A673 (cell line): ENCODE measurements around the gene DMRTC2. TPM values are rescaled to one million over a fixed set of nuclear protein-coding genes. Genes with fewer than 3 reads are reported as not detected.
A peak's percentile ranks its signal among the peaks of the same experiment; 100 is the strongest.

Experiments used
- BruUV-seq: library from RNA; stranded (reverse); fragments of 400-500 nt; replicated peaks from 2 replicates; lab custom pipeline; 2021; lab: Mats Ljungman, UMichigan
- CTCF ChIA-PET: fragments of 300-600 bp; sonication (Branson Sonifier 250); formaldehyde crosslinking; loops from one replicate; lab custom pipeline; 2022; ENCODE audit warnings: antibody characterized with exemption; lab: Charles Lee
- POLR2A ChIA-PET: fragments of 300-600 bp; sonication (Branson Sonifier 250); formaldehyde crosslinking; loops from one replicate; lab custom pipeline; 2022; ENCODE audit warnings: antibody characterized with exemption; ENCODE audit not compliant: low non-redundant PET; lab: Charles Lee
- DNase-seq: peaks from one replicate; pipeline ENCODE4 v3.0.0-alpha.2; 2015; ENCODE audit warnings: low spot score
- H3K27ac ChIP-seq: fragments of 200-600 bp; sonication (generic); 2 replicates; pipeline ENCODE4 v1.5.1; 2016; ENCODE audit warnings: mixed run types, low read depth, mild to moderate bottlenecking, mixed read lengths, antibody characterized with exemption, low read length; ENCODE audit not compliant: poor library complexity, severe bottlenecking
- H3K27me3 ChIP-seq: fragments of 200-600 bp; sonication (generic); replicated peaks from 2 replicates; pipeline ENCODE4 v1.6.1; 2017; ENCODE audit warnings: mixed run types, low read depth, mild to moderate bottlenecking, mixed read lengths, antibody characterized with exemption, low read length; ENCODE audit not compliant: insufficient read depth, poor library complexity
- H3K36me3 ChIP-seq: fragments of 200-600 bp; sonication (generic); 2 replicates; pipeline ENCODE4 v1.6.1; 2016; ENCODE audit warnings: mixed run types, mild to moderate bottlenecking, mixed read lengths, antibody characterized with exemption, low read length; ENCODE audit not compliant: insufficient read depth, poor library complexity, severe bottlenecking
- H3K4me1 ChIP-seq: fragments of 200-600 bp; sonication (generic); 2 replicates; pipeline ENCODE4 v1.6.1; 2017; ENCODE audit warnings: mixed run types, mild to moderate bottlenecking, mixed read lengths, antibody characterized with exemption, low read length; ENCODE audit not compliant: insufficient read depth, poor library complexity, severe bottlenecking
- H3K4me3 ChIP-seq: fragments of 200-600 bp; sonication (generic); 2 replicates; pipeline ENCODE4 v1.5.1; 2016; ENCODE audit warnings: low read depth, mixed run types, mild to moderate bottlenecking, mixed read lengths, low read length; ENCODE audit not compliant: poor library complexity, severe bottlenecking
- H3K9me3 ChIP-seq: fragments of 200-600 bp; sonication (generic); 2 replicates; pipeline ENCODE4 v1.6.1; 2016; ENCODE audit warnings: mixed run types, low read depth, mild to moderate bottlenecking, mixed read lengths, antibody characterized with exemption, low read length; ENCODE audit not compliant: poor library complexity, severe bottlenecking
- EZH2 ChIP-seq: fragments of 200-600 bp; sonication (generic); IDR thresholded peaks from 2 replicates; pipeline ENCODE4 v1.6.1; 2017; ENCODE audit warnings: borderline replicate concordance, low read depth, mild to moderate bottlenecking, mixed read lengths, antibody characterized with exemption, low read length; ENCODE audit not compliant: poor library complexity, severe bottlenecking
- intact Hi-C: fragments of 100-400 bp; cut with micrococcal nuclease; formaldehyde crosslinking; loops from one replicate; pipeline ENCODE4 v1.10.0; 2022; ENCODE audit not compliant: unreplicated experiment
- total RNA-seq: library from RNA; stranded (reverse); gene quantifications from 2 replicates; pipeline ENCODE4 v1.2.3, GENCODE V29; 2021
- TF ChIP-seq, protein P1 (sequence below): fragments of 300-800, 200-600 bp; sonication (generic); conservative IDR thresholded peaks from 2 replicates; pipeline ENCODE4 v1.5.1; 2017; ENCODE audit warnings: low read depth, mild to moderate bottlenecking, antibody characterized with exemption, low read length, moderate library complexity, mixed read lengths

DMRTC2 gene
- total RNA-seq, 1 experiment from 2014 or later = not detected

DNA sequence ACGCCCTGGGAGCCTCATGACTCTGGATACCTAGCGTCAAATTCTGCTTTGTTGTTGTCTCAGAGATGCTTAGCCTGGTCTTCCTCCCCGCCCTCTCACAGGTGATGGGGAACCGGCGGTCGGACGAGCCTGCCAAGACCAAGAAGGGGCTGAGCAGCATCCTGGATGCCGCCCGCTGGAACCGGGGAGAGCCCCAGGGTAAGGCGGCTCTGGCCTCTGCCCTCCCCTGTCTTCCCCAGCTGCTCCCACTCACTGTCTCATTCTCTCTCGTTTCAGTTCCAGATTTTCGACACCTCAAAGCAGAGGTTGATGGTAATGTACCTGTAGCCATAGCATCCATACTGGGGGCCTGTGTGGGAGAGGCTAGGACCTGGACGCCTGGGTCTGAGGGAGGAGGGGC is 49.5 kb downstream of the DMRTC2 start:
- Histone ChIP-seq H3K4me1 (no peaks in the 10 kb centered on the region), H3K9me3 (no peaks in the 10 kb centered on the region), H3K27ac (no peak overlapping the region), H3K27me3 (no peaks in the 10 kb centered on the region), H3K4me3 (no peak overlapping the region), H3K36me3 (peaks cover 55% of the 10 kb centered on the region)
- no peak for DNase-seq
- ChIA-PET CTCF (interaction anchor here (0.6 kb wide), 2 partner anchors 14 to 365 kb away, joined by 3 to 4 read pairs; no protein-coding TSS in a partner anchor), POLR2A (no interaction called here)
- TF ChIP-seq, protein P1, sequence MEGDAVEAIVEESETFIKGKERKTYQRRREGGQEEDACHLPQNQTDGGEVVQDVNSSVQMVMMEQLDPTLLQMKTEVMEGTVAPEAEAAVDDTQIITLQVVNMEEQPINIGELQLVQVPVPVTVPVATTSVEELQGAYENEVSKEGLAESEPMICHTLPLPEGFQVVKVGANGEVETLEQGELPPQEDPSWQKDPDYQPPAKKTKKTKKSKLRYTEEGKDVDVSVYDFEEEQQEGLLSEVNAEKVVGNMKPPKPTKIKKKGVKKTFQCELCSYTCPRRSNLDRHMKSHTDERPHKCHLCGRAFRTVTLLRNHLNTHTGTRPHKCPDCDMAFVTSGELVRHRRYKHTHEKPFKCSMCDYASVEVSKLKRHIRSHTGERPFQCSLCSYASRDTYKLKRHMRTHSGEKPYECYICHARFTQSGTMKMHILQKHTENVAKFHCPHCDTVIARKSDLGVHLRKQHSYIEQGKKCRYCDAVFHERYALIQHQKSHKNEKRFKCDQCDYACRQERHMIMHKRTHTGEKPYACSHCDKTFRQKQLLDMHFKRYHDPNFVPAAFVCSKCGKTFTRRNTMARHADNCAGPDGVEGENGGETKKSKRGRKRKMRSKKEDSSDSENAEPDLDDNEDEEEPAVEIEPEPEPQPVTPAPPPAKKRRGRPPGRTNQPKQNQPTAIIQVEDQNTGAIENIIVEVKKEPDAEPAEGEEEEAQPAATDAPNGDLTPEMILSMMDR = no peak
- TF ChIP-seq EZH2 = no peak
- BruUV-seq = no TSS peak
- intact Hi-C loops = no loop called here

DNA sequence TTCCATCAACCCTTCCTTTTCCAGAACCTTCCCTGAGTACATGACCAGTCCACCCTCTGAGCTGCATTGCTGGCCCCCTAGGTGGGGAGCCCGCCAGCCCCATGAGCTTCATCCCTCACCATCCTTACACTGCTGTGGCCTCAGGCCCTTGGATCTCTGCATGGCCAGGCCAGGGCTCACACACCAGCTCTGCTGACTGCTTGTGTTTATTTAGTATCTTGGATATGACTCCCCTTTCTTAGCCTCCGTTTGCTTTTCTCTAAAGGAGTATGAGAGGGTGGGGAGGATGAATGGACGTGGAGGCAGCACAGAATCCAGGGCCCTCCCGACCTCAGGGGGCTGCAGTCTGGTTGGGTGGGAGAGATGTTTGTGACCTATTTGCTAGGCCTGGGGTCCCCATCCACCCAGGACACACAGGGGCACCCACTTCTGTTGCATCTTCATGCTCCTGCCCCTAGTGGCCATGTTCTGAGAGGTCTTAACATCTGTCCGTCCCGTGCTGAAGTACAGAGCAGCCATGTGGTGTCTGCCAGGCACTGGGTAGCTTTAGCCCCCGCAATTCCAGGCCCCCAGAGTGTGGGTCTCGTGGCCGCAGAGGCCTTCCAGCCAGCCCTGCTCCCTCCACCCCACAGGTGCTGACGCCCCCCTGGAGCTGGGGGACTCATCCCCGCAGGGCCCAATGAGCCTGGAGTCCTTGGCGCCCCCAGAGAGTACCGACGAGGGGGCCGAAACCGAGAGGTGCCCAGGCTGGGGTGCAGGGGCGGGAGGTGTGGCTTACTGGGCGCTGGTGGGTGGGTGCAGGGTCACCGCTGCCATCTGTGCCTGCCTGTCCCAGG is 51.1 kb downstream of the DMRTC2 start:
- Histone ChIP-seq H3K4me1 (no peaks in the 10 kb centered on the region), H3K4me3 (no peak overlapping the region), H3K27me3 (no peaks in the 10 kb centered on the region), H3K27ac (no peak overlapping the region), H3K9me3 (no peaks in the 10 kb centered on the region), H3K36me3 (peaks cover 61% of the 10 kb centered on the region)
- intact Hi-C loops = no loop called here
- DNase-seq = no peak
- ChIA-PET POLR2A (interaction anchor here (0.6 kb wide), 1 partner anchor 22 kb away, joined by 3 read pairs; no protein-coding TSS in a partner anchor), CTCF (no interaction called here)
- no peak for TF ChIP-seq EZH2
- TF ChIP-seq, protein P1 = peak; percentile 42; the same call in 1 of the 2 replicates
- BruUV-seq = no TSS peak

DNA sequence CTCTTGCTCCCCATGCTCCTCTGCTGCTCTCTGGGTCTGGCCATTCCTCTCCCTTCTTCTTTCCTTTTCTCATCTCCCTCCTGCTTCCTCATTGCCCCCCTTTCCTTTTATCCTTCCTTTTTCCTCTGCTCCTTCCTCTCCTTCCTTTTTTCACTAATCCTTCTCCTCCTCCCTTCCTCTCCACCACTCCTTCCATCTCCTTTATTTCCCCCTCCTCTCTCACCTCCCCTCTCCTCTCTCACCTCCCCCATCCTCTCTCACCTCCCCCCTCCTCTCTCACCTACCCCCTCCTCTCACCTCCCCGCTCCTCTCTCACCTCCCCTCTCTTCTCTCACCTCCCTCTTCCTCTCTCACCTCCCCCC is 51.7 kb downstream of the DMRTC2 start:
- ChIA-PET POLR2A (no interaction called here), CTCF (no interaction called here)
- Histone ChIP-seq H3K36me3 (peaks cover 63% of the 10 kb centered on the region), H3K9me3 (no peaks in the 10 kb centered on the region), H3K4me3 (no peak overlapping the region), H3K27me3 (no peaks in the 10 kb centered on the region), H3K27ac (no peak overlapping the region), H3K4me1 (no peaks in the 10 kb centered on the region)
- DNase-seq = no peak
- BruUV-seq = no TSS peak
- no peak for TF ChIP-seq EZH2
- TF ChIP-seq, protein P1 = no peak
- intact Hi-C loops = no loop called here
